Effector CD4-positive, alpha-beta T cell (primary cell): Measurements from ENCODE around the gene ANKMY1.
A peak's percentile ranks its signal among the peaks of the same experiment; 100 is the strongest.
"Not testable (repeated sequence)": the region's sequence is repeated elsewhere in the genome, so short reads cannot be mapped to it uniquely, and the experiment has no call there.

Experiments
- DNase-seq: peaks from one replicate; pipeline ENCODE4 v3.0.0-alpha.2; 2020

The ANKMY1 gene

GRCh38 chr2:240567137-240567871 is 9.5 kb upstream of the ANKMY1 start:
- DNase-seq, result peak; percentile 47

- peak; percentile 92 for DNase-seq
These were observed 8.7 kb upstream of the ANKMY1 start for GRCh38 chr2:240566203-240567136.

- DNase-seq, result peak; percentile 85
These were observed 7.8 kb upstream of the ANKMY1 start for GRCh38 chr2:240565333-240566202.

GRCh38 chr2:240564561-240565332 is 7.0 kb upstream of the ANKMY1 start:
- peak; percentile 35 for DNase-seq

GRCh38 chr2:240563951-240564560 is 6.3 kb upstream of the ANKMY1 start:
- DNase-seq, result no peak

- not testable (repeated sequence) for DNase-seq
These were observed 5.4 kb upstream of the ANKMY1 start for GRCh38 chr2:240563231-240563630.

- DNase-seq, result no peak
These were observed 3.7 kb upstream of the ANKMY1 start for GRCh38 chr2:240561325-240561971.

- DNase-seq, result peak; percentile 99
These were observed 2.9 kb upstream of the ANKMY1 start for GRCh38 chr2:240560480-240561324.

GRCh38 chr2:240560084-240560479 is 2.3 kb upstream of the ANKMY1 start, which contains the start of gene DUSP28:
TSS of gene DUSP28 (plus strand) at chr2:240560357. CDS start at chr2:240560685, 328 bp downstream.
- DNase-seq, result peak; percentile 81

- no peak for DNase-seq
These were observed 1.5 kb upstream of the ANKMY1 start for GRCh38 chr2:240559286-240559685.

GRCh38 chr2:240558236-240558761 is 511 bp upstream of the ANKMY1 start:
- no peak for DNase-seq

GRCh38 chr2:240557101-240557751 is 562 bp downstream of the ANKMY1 start:
- no peak for DNase-seq

- peak; percentile 60 for DNase-seq
These were observed 1.2 kb downstream of the ANKMY1 start for GRCh38 chr2:240556553-240557100.

GRCh38 chr2:240555541-240556250 is 2.1 kb downstream of the ANKMY1 start:
- DNase-seq, result no peak

- DNase-seq, result no peak
These were observed 2.9 kb downstream of the ANKMY1 start for GRCh38 chr2:240554767-240555493.

GRCh38 chr2:240553956-240554480 is 3.8 kb downstream of the ANKMY1 start:
- no peak for DNase-seq

GRCh38 chr2:240551811-240552210 is 6.0 kb downstream of the ANKMY1 start:
- DNase-seq, result no peak
